ENCODE results near the gene HECTD3. TPM values are rescaled to one million over a fixed set of nuclear protein-coding genes. Genes with fewer than 3 reads are reported as not detected.

HECTD3 gene
- total RNA-seq, 1 donor from 2014 or later = 19.1 TPM

DNA sequence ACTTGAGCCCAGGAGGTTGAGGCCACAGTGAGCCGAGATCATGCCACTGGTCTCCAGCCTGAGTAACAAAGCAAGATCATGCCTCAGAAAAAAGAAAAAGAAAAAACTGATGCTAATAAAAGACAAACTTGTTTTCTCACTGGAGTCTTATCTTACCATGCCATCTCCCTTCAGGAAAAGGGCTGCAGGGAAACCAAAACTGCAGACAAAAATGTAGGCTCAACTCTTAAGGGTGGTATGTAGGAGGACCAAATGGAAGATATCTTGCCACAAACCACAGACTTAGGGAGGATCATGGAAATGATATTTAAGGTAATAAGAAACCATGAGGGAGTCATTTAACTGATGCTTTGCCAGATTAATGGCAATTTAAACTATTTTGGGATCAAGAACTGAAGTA, 33.8 kb upstream of the HECTD3 start:
- no peak overlapping the region for H3K27ac ChIP-seq (replicated peaks)
- no peaks in the 10 kb centered on the region for H3K9me3 ChIP-seq (replicated peaks)
- DNase-seq = no peak
- H3K4me3 ChIP-seq = no peak overlapping the region
- H3K36me3 ChIP-seq = peaks cover 4% of the 10 kb centered on the region
- no peaks in the 10 kb centered on the region for H3K4me1 ChIP-seq
- H3K27me3 ChIP-seq (ENCODE audit: low read depth) = no peaks in the 10 kb centered on the region
- intact Hi-C loops (cut with micrococcal nuclease) = no loop called here
- TF ChIP-seq, protein P1, sequence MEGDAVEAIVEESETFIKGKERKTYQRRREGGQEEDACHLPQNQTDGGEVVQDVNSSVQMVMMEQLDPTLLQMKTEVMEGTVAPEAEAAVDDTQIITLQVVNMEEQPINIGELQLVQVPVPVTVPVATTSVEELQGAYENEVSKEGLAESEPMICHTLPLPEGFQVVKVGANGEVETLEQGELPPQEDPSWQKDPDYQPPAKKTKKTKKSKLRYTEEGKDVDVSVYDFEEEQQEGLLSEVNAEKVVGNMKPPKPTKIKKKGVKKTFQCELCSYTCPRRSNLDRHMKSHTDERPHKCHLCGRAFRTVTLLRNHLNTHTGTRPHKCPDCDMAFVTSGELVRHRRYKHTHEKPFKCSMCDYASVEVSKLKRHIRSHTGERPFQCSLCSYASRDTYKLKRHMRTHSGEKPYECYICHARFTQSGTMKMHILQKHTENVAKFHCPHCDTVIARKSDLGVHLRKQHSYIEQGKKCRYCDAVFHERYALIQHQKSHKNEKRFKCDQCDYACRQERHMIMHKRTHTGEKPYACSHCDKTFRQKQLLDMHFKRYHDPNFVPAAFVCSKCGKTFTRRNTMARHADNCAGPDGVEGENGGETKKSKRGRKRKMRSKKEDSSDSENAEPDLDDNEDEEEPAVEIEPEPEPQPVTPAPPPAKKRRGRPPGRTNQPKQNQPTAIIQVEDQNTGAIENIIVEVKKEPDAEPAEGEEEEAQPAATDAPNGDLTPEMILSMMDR (IDR thresholded peaks at IDR 0.05; ENCODE audit: borderline replicate concordance) = no peak

DNA sequence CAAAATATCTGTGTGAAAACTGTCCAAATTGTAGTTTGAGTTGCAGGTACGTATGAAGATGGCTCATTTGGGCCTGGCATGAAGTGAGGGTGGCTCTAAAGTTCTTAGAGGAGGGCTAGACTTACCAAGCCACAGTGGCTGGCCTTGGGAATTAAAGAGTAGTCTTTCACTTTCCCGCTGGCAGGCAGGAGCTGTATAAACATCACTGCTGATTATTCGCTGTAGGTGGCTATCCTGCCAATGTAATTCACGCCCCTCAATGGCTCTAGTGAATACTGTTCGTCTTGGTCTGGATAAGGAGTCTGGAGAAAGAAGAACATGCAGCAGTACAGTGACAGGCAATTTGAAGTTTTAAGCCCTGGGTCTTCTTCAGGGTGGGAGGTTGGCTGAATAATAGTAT, 32.0 kb upstream of the HECTD3 start:
- intact Hi-C loops (cut with micrococcal nuclease) = no loop called here
- Histone ChIP-seq H3K4me3 (no peak overlapping the region), H3K27ac (replicated peaks) (no peak overlapping the region), H3K9me3 (replicated peaks) (no peaks in the 10 kb centered on the region), H3K27me3 (ENCODE audit: low read depth) (no peaks in the 10 kb centered on the region), H3K36me3 (peaks cover 4% of the 10 kb centered on the region), H3K4me1 (no peaks in the 10 kb centered on the region)
- DNase-seq = no peak
- TF ChIP-seq, protein P1 (IDR thresholded peaks at IDR 0.05; ENCODE audit: borderline replicate concordance) = no peak

DNA sequence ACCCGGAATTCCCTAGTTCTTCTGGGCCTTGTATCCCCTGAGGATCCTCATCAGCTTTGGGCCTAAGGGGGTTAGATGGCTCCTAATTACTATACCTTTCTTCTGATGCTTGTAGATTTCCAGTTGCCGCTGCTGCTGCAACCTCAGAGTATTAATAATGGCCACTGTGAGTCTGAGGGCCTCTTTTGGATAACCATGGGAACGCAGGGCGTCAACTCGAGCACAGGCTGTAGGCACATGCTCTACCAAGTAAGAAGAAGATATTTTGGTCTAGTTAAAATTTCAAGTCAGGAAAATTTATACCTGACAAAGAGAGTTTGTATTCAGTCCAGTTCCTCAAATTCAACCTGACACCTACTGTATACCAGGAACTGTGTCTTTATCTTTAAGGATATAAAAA, 29.2 kb upstream of the HECTD3 start:
- H3K36me3 ChIP-seq = peaks cover 4% of the 10 kb centered on the region

DNA sequence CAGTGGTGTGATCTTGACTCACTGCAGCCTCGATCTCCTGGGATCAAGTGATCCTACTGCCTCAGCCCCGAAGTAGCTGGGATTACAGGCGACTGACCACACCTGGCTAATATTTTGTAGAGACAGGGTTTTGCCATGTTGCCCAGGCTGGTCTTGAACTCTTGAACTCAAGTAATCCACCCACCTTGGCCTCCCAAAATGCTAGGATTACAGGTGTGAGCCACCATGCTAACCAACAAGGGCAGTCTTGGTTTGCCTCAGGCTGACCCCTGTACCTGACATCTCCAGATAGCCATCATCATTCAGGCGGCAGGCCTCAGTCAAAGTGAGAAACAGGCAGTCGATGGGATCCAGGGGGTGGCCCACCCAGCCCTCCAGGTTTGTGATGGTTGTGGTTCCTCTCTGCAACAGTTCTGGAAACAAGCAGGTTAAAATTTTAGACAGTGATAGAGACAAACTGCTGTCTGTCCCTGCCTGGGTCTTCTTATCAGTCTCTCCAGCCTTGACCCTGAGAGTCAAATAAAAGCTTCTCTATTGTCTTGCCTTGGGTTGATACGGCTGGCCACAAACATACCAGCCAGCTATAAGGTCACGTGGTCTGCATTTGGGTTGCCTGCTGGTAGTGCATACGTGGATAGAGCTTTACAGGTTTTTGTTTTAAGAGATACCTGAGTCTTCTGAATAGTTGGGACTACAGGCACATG, 27.7 kb upstream of the HECTD3 start:
- no peaks in the 10 kb centered on the region for H3K4me1 ChIP-seq
- no peak overlapping the region for H3K4me3 ChIP-seq
- no peaks in the 10 kb centered on the region for H3K27me3 ChIP-seq (ENCODE audit: low read depth)
- intact Hi-C loops (cut with micrococcal nuclease) = no loop called here
- no peak for DNase-seq
- TF ChIP-seq, protein P1 (IDR thresholded peaks at IDR 0.05; ENCODE audit: borderline replicate concordance) = no peak
- no peak overlapping the region for H3K27ac ChIP-seq (replicated peaks)
- H3K36me3 ChIP-seq = peaks cover 9% of the 10 kb centered on the region
- no peaks in the 10 kb centered on the region for H3K9me3 ChIP-seq (replicated peaks)

More for the DNA sequence above, 29.2 kb upstream of the HECTD3 start:
- H3K4me1 ChIP-seq = no peaks in the 10 kb centered on the region
- intact Hi-C loops (cut with micrococcal nuclease) = no loop called here
- H3K9me3 ChIP-seq (replicated peaks) = no peaks in the 10 kb centered on the region
- TF ChIP-seq, protein P1 (IDR thresholded peaks at IDR 0.05; ENCODE audit: borderline replicate concordance) = no peak
- H3K4me3 ChIP-seq = no peak overlapping the region
- H3K27me3 ChIP-seq (ENCODE audit: low read depth) = no peaks in the 10 kb centered on the region
- H3K27ac ChIP-seq (replicated peaks) = no peak overlapping the region
- DNase-seq = no peak

DNA sequence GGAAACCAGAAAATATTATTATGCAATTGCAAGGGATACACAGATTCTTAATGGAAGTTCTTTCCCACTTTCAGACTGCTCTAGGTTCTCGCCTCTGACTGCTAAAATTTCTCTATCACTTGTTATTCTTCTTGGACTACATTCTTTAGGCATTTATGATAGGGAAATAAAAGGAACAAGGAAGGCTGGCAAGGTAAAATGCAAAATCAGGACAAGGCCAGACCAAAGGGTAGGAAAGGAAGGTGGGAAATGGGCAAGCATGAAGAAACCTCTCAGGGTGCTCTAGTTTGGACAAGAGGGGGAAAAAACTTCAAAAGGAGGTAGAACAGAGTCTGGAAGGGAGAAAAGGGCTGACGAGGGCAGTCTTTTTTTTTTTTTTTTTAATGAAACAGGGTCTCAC, 27.1 kb upstream of the HECTD3 start:
- TF ChIP-seq, protein P1 (IDR thresholded peaks at IDR 0.05; ENCODE audit: borderline replicate concordance) = no peak
- no peak overlapping the region for H3K4me3 ChIP-seq
- no peaks in the 10 kb centered on the region for H3K9me3 ChIP-seq (replicated peaks)
- H3K4me1 ChIP-seq = no peaks in the 10 kb centered on the region
- intact Hi-C loops (cut with micrococcal nuclease) = no loop called here
- H3K27ac ChIP-seq (replicated peaks) = no peak overlapping the region
- no peaks in the 10 kb centered on the region for H3K27me3 ChIP-seq (ENCODE audit: low read depth)
- H3K36me3 ChIP-seq = peaks cover 10% of the 10 kb centered on the region
- no peak for DNase-seq

Data from left ventricle myocardium inferior (tissue), 1 donor.